GM12878 (cell line): ENCODE data around the gene CELSR1.

Source experiments
- FOXM1 ChIP-seq: IDR thresholded peaks from 2 replicates; pipeline ENCODE4 v1.6.1; 2012; ENCODE audit warnings: low read depth, mild to moderate bottlenecking, inconsistent platforms, low read length, moderate library complexity
- GABPA ChIP-seq: IDR thresholded peaks from 2 replicates; pipeline ENCODE4 v1.6.1; 2014; ENCODE audit warnings: antibody characterized with exemption, low read depth, mild to moderate bottlenecking, inconsistent platforms
- NFIC ChIP-seq: IDR thresholded peaks from 2 replicates; pipeline ENCODE4 v1.6.1; 2012; ENCODE audit warnings: low read depth, mild to moderate bottlenecking, inconsistent platforms, low read length, moderate library complexity
- NFYA ChIP-seq: IDR thresholded peaks from 2 replicates; pipeline ENCODE4 v1.6.1; 2011; ENCODE audit warnings: low read depth, mild to moderate bottlenecking, low read length, improper control_type of control experiment, borderline replicate concordance
- POLR2A ChIP-seq: IDR thresholded peaks from 2 replicates; pipeline ENCODE4 v1.6.1; 2011; ENCODE audit warnings: low read depth, mild to moderate bottlenecking, low read length
- POLR2AphosphoS5 ChIP-seq: IDR thresholded peaks from 2 replicates; pipeline ENCODE4 v1.6.1; 2011; ENCODE audit warnings: mild to moderate bottlenecking, low read length, inconsistent platforms
- RCOR1 ChIP-seq: conservative IDR thresholded peaks from 2 replicates; pipeline ENCODE4 v1.6.1; 2012; ENCODE audit warnings: low read depth, low read length, improper control_type of control experiment
- RFX5 ChIP-seq: IDR thresholded peaks from 2 replicates; pipeline ENCODE4 v1.6.1; 2011; ENCODE audit warnings: low read depth, low read length, improper control_type of control experiment
- SP1 ChIP-seq: IDR thresholded peaks from one replicate; pipeline ENCODE4 v1.6.1; 2011; ENCODE audit warnings: low read depth, low read length
- SPI1 ChIP-seq: IDR thresholded peaks from 2 replicates; pipeline ENCODE4 v1.6.1; 2011; ENCODE audit warnings: low read depth, mild to moderate bottlenecking, low read length, moderate library complexity, borderline replicate concordance; ENCODE audit not compliant: insufficient read depth
- TAF1 ChIP-seq: IDR thresholded peaks from 2 replicates; pipeline ENCODE4 v1.6.1; 2011; ENCODE audit warnings: mild to moderate bottlenecking, low read depth, low read length, borderline replicate concordance
- TF ChIP-seq, protein P1 (sequence below): IDR thresholded peaks from 2 replicates; pipeline ENCODE4 v1.6.1; 2012; ENCODE audit warnings: mild to moderate bottlenecking, low read depth, low read length
- TF ChIP-seq, protein P2 (sequence below): IDR thresholded peaks from 2 replicates; pipeline ENCODE4 v1.6.1; 2011; ENCODE audit warnings: low read depth, mild to moderate bottlenecking, low read length, moderate library complexity, borderline replicate concordance; ENCODE audit errors: extremely low read depth

DNA sequence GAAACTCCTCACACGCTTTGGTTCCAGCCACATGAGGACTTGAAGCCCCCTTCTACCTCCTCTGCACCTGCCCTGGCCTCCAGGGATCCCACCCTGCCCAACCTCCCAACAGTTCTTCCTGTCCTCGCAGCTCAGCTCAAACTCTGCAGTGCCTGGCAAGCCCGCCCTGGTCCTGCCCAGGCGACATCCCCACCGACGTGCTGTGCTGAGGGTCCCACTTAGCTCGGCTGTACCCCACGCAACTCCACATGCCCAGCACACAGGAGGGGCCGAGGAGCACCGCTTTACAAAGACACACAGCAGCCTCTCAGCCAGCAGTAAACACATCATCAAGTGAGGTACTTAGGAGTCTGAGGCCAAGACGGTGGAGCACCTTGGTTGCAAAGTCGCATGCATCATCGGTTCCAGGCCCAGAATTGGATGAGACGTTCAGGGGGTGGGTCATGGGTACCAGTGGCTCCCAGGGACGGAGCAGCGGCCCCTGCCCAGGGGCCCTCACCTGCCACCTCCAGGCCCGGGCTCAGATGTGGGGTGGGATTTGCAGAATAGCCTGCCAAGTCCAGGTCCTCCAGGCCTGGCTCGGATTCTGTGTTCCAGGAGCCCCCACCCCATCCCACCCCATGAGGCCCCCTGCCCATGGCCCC, 72.6 kb downstream of the CELSR1 start:
- TF ChIP-seq NFIC (no peak), POLR2A (no peak), RFX5 (no peak), POLR2AphosphoS5 (no peak), SPI1 (no peak), TAF1 (no peak), SP1 (no peak), FOXM1 (no peak), RCOR1 (no peak), GABPA (no peak), NFYA (no peak)
- TF ChIP-seq, protein P1, sequence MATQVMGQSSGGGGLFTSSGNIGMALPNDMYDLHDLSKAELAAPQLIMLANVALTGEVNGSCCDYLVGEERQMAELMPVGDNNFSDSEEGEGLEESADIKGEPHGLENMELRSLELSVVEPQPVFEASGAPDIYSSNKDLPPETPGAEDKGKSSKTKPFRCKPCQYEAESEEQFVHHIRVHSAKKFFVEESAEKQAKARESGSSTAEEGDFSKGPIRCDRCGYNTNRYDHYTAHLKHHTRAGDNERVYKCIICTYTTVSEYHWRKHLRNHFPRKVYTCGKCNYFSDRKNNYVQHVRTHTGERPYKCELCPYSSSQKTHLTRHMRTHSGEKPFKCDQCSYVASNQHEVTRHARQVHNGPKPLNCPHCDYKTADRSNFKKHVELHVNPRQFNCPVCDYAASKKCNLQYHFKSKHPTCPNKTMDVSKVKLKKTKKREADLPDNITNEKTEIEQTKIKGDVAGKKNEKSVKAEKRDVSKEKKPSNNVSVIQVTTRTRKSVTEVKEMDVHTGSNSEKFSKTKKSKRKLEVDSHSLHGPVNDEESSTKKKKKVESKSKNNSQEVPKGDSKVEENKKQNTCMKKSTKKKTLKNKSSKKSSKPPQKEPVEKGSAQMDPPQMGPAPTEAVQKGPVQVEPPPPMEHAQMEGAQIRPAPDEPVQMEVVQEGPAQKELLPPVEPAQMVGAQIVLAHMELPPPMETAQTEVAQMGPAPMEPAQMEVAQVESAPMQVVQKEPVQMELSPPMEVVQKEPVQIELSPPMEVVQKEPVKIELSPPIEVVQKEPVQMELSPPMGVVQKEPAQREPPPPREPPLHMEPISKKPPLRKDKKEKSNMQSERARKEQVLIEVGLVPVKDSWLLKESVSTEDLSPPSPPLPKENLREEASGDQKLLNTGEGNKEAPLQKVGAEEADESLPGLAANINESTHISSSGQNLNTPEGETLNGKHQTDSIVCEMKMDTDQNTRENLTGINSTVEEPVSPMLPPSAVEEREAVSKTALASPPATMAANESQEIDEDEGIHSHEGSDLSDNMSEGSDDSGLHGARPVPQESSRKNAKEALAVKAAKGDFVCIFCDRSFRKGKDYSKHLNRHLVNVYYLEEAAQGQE, result no peak
- TF ChIP-seq, protein P2, sequence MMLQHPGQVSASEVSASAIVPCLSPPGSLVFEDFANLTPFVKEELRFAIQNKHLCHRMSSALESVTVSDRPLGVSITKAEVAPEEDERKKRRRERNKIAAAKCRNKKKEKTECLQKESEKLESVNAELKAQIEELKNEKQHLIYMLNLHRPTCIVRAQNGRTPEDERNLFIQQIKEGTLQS, result no peak
